PC-9 (cell line): ENCODE results near the gene PDE1C.

ENCODE experiments used
- EZH2 ChIP-seq: fragments of 200-600 bp; sonication (generic); IDR thresholded peaks from 2 replicates; pipeline ENCODE4 v1.8.0; 2017; ENCODE audit warnings: antibody characterized with exemption, low read depth
- TF ChIP-seq, protein P1 (sequence below): fragments of 200-600 bp; sonication (generic); conservative IDR thresholded peaks from 2 replicates; pipeline ENCODE4 v1.6.1; 2017; ENCODE audit warnings: mixed run types, antibody characterized with exemption, mild to moderate bottlenecking, moderate library complexity

DNA sequence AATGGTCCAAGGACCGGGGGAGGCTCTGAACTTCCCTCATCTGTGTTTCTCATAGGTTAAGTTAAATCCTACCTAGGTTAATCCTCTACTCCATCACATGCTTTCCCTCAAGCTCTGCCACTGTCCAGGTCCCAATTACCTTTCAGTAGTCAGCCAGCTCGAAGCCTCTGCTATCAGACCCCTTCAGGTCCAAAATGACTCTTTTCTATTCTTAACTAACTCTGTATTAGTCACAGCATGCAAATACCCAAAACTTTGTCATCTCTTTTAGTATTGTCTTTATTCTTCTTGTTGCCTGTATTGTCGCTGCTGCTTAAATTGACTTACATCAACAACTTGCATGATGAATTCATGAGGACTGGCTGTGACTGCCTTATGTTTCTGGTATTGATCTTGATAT lies 367.9 kb downstream of the PDE1C start:
- TF ChIP-seq EZH2: no peak
- TF ChIP-seq, protein P1, sequence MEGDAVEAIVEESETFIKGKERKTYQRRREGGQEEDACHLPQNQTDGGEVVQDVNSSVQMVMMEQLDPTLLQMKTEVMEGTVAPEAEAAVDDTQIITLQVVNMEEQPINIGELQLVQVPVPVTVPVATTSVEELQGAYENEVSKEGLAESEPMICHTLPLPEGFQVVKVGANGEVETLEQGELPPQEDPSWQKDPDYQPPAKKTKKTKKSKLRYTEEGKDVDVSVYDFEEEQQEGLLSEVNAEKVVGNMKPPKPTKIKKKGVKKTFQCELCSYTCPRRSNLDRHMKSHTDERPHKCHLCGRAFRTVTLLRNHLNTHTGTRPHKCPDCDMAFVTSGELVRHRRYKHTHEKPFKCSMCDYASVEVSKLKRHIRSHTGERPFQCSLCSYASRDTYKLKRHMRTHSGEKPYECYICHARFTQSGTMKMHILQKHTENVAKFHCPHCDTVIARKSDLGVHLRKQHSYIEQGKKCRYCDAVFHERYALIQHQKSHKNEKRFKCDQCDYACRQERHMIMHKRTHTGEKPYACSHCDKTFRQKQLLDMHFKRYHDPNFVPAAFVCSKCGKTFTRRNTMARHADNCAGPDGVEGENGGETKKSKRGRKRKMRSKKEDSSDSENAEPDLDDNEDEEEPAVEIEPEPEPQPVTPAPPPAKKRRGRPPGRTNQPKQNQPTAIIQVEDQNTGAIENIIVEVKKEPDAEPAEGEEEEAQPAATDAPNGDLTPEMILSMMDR: no peak
